Lower lobe of right lung (tissue), 2 donors: ENCODE measurements around the gene RPS6KA6. TPM values are rescaled to one million over a fixed set of nuclear protein-coding genes. Genes with fewer than 3 reads are reported as not detected.

Source experiments
- ATAC-seq, 2 donors: fragments of 200-7000 bp; cut with Tn5 transposase; one replicate each; pipeline ENCODE4 v1.9.1; 2020 to 2022; ENCODE audit warnings: mild to moderate bottlenecking in 2 of 2, moderate library complexity in 2 of 2
- DNase-seq: peaks from one replicate; pipeline ENCODE4 v3.0.0-alpha.2; 2020
- H3K27ac ChIP-seq: fragments of 200-600 bp; one replicate; pipeline ENCODE4 v1.8.0; 2022
- H3K27me3 ChIP-seq: fragments of 200-600 bp; one replicate; pipeline ENCODE4 v1.8.0; 2022; ENCODE audit warnings: low read depth
- H3K36me3 ChIP-seq: fragments of 200-600 bp; one replicate; pipeline ENCODE4 v1.8.0; 2022; ENCODE audit warnings: mild to moderate bottlenecking
- H3K4me1 ChIP-seq: fragments of 200-600 bp; one replicate; pipeline ENCODE4 v1.8.0; 2022
- H3K4me3 ChIP-seq: fragments of 200-600 bp; one replicate; pipeline ENCODE4 v1.8.0; 2022; ENCODE audit warnings: mild to moderate bottlenecking
- H3K9me3 ChIP-seq: fragments of 200-600 bp; one replicate; pipeline ENCODE4 v1.8.0; 2022
- CTCF ChIP-seq: fragments of 200-600 bp; IDR thresholded peaks from one replicate; pipeline ENCODE4 v1.8.0; 2022; ENCODE audit warnings: antibody characterized with exemption, mild to moderate bottlenecking
- intact Hi-C: fragments of 100-400 bp; cut with DNase I; formaldehyde crosslinking; loops from one replicate; pipeline ENCODE4 v1.11.0; 2022
- long read RNA-seq: library from polyadenylated mRNA; unstranded; transcript quantifications from one replicate; pipeline ENCODE4 v2.0.0, GENCODE V29; 2021
- total RNA-seq: library from RNA; stranded (reverse); fragmentation: NEBNext Ultra II Directional; extraction: Animal tissue kit (Norgen Biotek cat#: 25700); gene quantifications from one replicate; pipeline ENCODE4 v1.2.1, GENCODE V29; 2021
- donor health status: DM: no; HTN: yes; CAD: no; lungs with severe emphysema.

RPS6KA6 gene
- total RNA-seq, result 1.9 TPM
- long read RNA-seq, partial matches to known transcripts, result 0 of 2 reads
- long read RNA-seq, other reads (novel, unspliced or antisense), result 0 of 2 reads

GRCh38 chrX:84187533-84188319 is at the start of gene RPS6KA6:
Gene RPS6KA6, minus strand, starts transcription at chrX:84188199. Its CDS starts 300 bp downstream, at chrX:84187899.
- Histone ChIP-seq H3K9me3 (no peaks in the 10 kb centered on the region), H3K27me3 (no peaks in the 10 kb centered on the region), H3K4me1 (no peaks in the 10 kb centered on the region), H3K36me3 (no peaks in the 10 kb centered on the region), H3K4me3 (peak within 1 kb of the TSS; percentile 58), H3K27ac (no peak within 1 kb of the TSS)
- ATAC-seq (peak; percentile 54 to 78), DNase-seq (peak; percentile 39)
- intact Hi-C loops, result no loop called here
- no peak for TF ChIP-seq CTCF

- H3K27me3 ChIP-seq, result no peaks in the 10 kb centered on the region
- intact Hi-C loops, result no loop called here
- H3K4me3 ChIP-seq, result no peak overlapping the region
- no peak for DNase-seq
- no peak for TF ChIP-seq CTCF
- no peaks in the 10 kb centered on the region for H3K36me3 ChIP-seq
- no peaks in the 10 kb centered on the region for H3K4me1 ChIP-seq
- no peak for ATAC-seq
- H3K9me3 ChIP-seq, result no peaks in the 10 kb centered on the region
- no peak overlapping the region for H3K27ac ChIP-seq
Measured at GRCh38 chrX:84224741-84225140, 36.7 kb upstream of the RPS6KA6 start.

DNA sequence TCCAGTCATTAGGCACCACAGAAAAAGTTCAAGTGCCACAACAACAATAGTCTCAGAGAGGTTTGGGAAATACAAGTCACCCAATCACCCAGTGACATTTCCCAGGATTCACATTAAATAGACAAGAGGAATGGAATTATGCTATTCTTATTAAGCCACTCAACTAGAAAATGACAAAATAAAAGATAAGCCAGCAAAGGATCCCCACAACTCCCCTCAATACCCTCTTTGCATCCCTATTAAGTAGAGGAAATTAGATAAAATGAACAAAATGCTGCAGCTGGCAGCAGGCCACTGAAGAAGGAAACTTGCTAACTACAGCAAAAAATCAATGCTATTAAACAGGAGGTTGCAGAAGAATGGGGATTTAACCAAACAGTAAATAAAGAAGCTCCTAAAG is 35.3 kb upstream of the RPS6KA6 start:
- no peak for DNase-seq
- TF ChIP-seq CTCF, result no peak
- intact Hi-C loops, result no loop called here
- no peaks in the 10 kb centered on the region for H3K9me3 ChIP-seq
- H3K36me3 ChIP-seq, result no peaks in the 10 kb centered on the region
- H3K27me3 ChIP-seq, result no peaks in the 10 kb centered on the region
- no peak overlapping the region for H3K27ac ChIP-seq
- no peak overlapping the region for H3K4me3 ChIP-seq
- ATAC-seq, result no peak
- H3K4me1 ChIP-seq, result no peaks in the 10 kb centered on the region

GRCh38 chrX:84221181-84221580 is 33.2 kb upstream of the RPS6KA6 start:
- intact Hi-C loops, result no loop called here
- no peak overlapping the region for H3K4me3 ChIP-seq

DNA sequence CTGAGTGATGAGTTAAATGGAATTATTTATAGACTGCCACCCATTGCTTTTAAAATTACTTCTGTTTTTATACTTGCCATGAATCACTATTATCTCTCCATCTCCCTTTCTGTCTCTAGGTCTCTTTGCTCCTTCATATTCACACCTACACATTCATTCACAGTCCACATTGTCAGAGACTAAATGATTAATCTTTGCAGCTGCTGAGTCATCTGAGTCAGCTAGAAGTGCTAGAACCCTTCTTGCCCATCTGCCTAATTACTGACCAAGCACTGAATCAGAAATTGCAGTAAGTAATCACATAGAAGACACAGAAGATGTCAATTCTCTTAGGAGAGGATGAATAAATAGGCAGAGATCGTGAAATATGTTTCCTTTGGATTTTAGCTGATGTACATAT is 31.6 kb upstream of the RPS6KA6 start:
- ATAC-seq, result no peak
- H3K27me3 ChIP-seq, result no peaks in the 10 kb centered on the region
- no peak overlapping the region for H3K4me3 ChIP-seq

More at GRCh38 chrX:84221181-84221580, 33.2 kb upstream of the RPS6KA6 start:
- Histone ChIP-seq H3K9me3 (no peaks in the 10 kb centered on the region), H3K4me1 (no peaks in the 10 kb centered on the region), H3K27me3 (no peaks in the 10 kb centered on the region), H3K27ac (no peak overlapping the region), H3K36me3 (no peaks in the 10 kb centered on the region)
- TF ChIP-seq CTCF, result no peak
- ATAC-seq, result no peak
- no peak for DNase-seq

More for the DNA sequence above, 31.6 kb upstream of the RPS6KA6 start:
- intact Hi-C loops, result no loop called here
- Histone ChIP-seq H3K4me1 (no peaks in the 10 kb centered on the region), H3K27ac (no peak overlapping the region), H3K9me3 (no peaks in the 10 kb centered on the region), H3K36me3 (no peaks in the 10 kb centered on the region)
- no peak for TF ChIP-seq CTCF
- no peak for DNase-seq
